ENCODE measurements around the gene SCYL1. TPM values are rescaled to one million over a fixed set of nuclear protein-coding genes. Genes with fewer than 3 reads are reported as not detected.
A peak's percentile ranks its signal among the peaks of the same experiment; 100 is the strongest.

The SCYL1 gene
- polyA plus RNA-seq (2013, experiment 1 of 2): 102 TPM
- 89.8 TPM for polyA plus RNA-seq (2013, experiment 2 of 2)

GRCh38 chr11:65524741-65525545 is at the start of gene SCYL1:
TSS of gene SCYL1 (plus strand) at chr11:65525083. CDS start at chr11:65525154, 71 bp downstream.
- H3K27ac ChIP-seq (ENCODE audit: low read depth, low read length, severe bottlenecking): peak within 1 kb of the TSS; percentile 87
- 0 to 1% methylated on average over 38 to 53 of the region's 82 CpGs for WGBS, 2 experiments (ENCODE audit: insufficient coverage in 2 of 2)
- peaks cover 35% of the 10 kb centered on the region for H3K36me3 ChIP-seq (ENCODE audit: control insufficient read depth, insufficient read depth, low read length)
- H3K9me3 ChIP-seq (ENCODE audit: control insufficient read depth, low read length): no peaks in the 10 kb centered on the region
- peaks cover 27% of the 10 kb centered on the region for H3K4me1 ChIP-seq (ENCODE audit: control insufficient read depth, insufficient read depth, low read length, poor library complexity, severe bottlenecking)
- peak within 1 kb of the TSS; percentile 86 for H3K4me3 ChIP-seq (ENCODE audit: extremely low read depth, insufficient read depth, low read length, poor library complexity, severe bottlenecking)

DNA sequence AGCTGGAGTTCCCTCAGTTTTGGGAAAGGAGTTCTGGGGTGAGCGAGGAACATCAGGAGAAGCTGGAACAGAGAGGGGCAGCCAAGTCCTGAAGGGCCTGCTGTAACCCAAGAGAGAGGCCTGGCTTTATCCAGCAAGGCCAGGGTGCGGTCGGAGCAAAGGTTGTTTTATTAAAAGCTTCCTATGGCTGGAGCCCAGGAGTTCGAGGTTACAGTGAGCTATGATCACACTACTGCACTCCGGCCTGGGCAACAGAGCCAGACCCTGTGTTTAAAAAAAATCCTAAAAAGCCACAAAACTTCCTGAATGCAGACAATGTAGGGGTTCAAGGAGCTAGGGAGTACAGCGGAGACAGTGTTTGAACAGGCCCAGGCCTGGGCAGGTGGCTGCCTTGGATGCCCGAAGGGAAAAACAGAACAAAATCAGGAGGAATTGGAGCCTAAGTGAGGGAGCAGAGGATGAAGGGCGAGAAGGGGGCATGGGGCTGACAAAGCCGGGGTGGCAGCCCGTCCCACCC is 48.2 kb upstream of the SCYL1 start:
- Histone ChIP-seq H3K4me1 (ENCODE audit: control insufficient read depth, insufficient read depth, low read length, poor library complexity, severe bottlenecking) (peaks cover 57% of the 10 kb centered on the region), H3K27ac (ENCODE audit: low read depth, low read length, severe bottlenecking) (peak overlapping the region; percentile 97), H3K4me3 (ENCODE audit: extremely low read depth, insufficient read depth, low read length, poor library complexity, severe bottlenecking) (peak overlapping the region; percentile 69), H3K36me3 (ENCODE audit: control insufficient read depth, insufficient read depth, low read length) (no peaks in the 10 kb centered on the region), H3K9me3 (ENCODE audit: control insufficient read depth, low read length) (no peaks in the 10 kb centered on the region)
- WGBS, 2 experiments (ENCODE audit: insufficient coverage in 2 of 2): 43 to 66% methylated on average over 7 to 8 of the region's 10 CpGs

DNA sequence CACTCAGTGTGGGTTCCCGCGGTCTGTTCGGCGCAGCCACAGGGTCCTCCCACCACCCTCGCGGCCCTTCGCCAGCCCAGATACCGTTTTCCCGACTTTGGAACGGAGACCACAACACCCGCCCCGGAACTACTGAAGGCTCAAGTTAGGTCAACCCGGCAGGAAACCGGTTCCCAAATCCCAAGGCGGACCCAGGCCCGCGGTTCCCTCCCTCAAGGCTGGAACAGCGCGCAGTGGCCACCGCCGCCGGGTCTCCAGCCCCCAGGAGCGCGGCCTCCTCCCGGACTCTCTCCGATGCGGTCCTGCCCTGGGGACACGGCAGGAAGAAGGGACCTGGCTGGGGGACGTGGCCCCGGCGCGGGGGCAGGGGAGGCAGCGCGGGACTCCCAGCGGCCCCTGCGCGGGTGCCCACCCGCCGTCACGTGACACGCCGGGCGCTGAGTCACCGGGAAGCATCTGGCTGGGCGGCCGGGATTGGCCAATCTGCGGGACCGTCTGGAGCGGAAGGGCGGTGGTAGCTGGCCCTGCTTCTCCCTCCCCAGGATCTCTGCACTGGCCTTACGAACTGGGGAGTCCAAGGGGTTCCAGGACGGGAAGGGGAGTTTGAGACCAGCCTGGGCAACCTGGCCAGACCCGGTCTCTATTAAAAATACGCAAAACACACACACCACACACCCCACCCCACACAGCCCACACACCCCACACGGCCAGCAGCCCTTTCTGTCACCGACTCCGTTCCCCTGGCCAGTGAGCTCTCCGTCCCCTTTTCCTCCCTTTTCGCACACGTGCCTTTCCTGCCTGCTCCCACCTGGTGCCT is 47.5 kb upstream of the SCYL1 start:
- H3K9me3 ChIP-seq (ENCODE audit: control insufficient read depth, low read length): no peaks in the 10 kb centered on the region
- H3K4me1 ChIP-seq (ENCODE audit: control insufficient read depth, insufficient read depth, low read length, poor library complexity, severe bottlenecking): peaks cover 56% of the 10 kb centered on the region
- peak overlapping the region; percentile 69 for H3K4me3 ChIP-seq (ENCODE audit: extremely low read depth, insufficient read depth, low read length, poor library complexity, severe bottlenecking)
- 5 to 9% methylated on average over 30 to 45 of the region's 60 CpGs for WGBS, 2 experiments (ENCODE audit: insufficient coverage in 2 of 2)
- H3K36me3 ChIP-seq (ENCODE audit: control insufficient read depth, insufficient read depth, low read length): no peaks in the 10 kb centered on the region
- H3K27ac ChIP-seq (ENCODE audit: low read depth, low read length, severe bottlenecking): peak overlapping the region; percentile 97

- Histone ChIP-seq H3K4me1 (ENCODE audit: control insufficient read depth, insufficient read depth, low read length, poor library complexity, severe bottlenecking) (peaks cover 52% of the 10 kb centered on the region), H3K27ac (ENCODE audit: low read depth, low read length, severe bottlenecking) (peak overlapping the region; percentile 72), H3K36me3 (ENCODE audit: control insufficient read depth, insufficient read depth, low read length) (no peaks in the 10 kb centered on the region), H3K4me3 (ENCODE audit: extremely low read depth, insufficient read depth, low read length, poor library complexity, severe bottlenecking) (no peak overlapping the region), H3K9me3 (ENCODE audit: control insufficient read depth, low read length) (no peaks in the 10 kb centered on the region)
- 76 to 83% methylated on average over 21 to 29 of the region's 33 CpGs for WGBS, 2 experiments (ENCODE audit: insufficient coverage in 2 of 2)
These were observed 46.3 kb upstream of the SCYL1 start for GRCh38 chr11:65478388-65479183.

GRCh38 chr11:65479184-65480145 is 45.4 kb upstream of the SCYL1 start:
- H3K4me1 ChIP-seq (ENCODE audit: control insufficient read depth, insufficient read depth, low read length, poor library complexity, severe bottlenecking): peaks cover 51% of the 10 kb centered on the region
- no peak overlapping the region for H3K4me3 ChIP-seq (ENCODE audit: extremely low read depth, insufficient read depth, low read length, poor library complexity, severe bottlenecking)
- peak overlapping the region; percentile 72 for H3K27ac ChIP-seq (ENCODE audit: low read depth, low read length, severe bottlenecking)
- WGBS, 2 experiments (ENCODE audit: insufficient coverage in 2 of 2): 65 to 66% methylated on average over 8 to 9 of the region's 11 CpGs
- no peaks in the 10 kb centered on the region for H3K9me3 ChIP-seq (ENCODE audit: control insufficient read depth, low read length)
- H3K36me3 ChIP-seq (ENCODE audit: control insufficient read depth, insufficient read depth, low read length): no peaks in the 10 kb centered on the region

DNA sequence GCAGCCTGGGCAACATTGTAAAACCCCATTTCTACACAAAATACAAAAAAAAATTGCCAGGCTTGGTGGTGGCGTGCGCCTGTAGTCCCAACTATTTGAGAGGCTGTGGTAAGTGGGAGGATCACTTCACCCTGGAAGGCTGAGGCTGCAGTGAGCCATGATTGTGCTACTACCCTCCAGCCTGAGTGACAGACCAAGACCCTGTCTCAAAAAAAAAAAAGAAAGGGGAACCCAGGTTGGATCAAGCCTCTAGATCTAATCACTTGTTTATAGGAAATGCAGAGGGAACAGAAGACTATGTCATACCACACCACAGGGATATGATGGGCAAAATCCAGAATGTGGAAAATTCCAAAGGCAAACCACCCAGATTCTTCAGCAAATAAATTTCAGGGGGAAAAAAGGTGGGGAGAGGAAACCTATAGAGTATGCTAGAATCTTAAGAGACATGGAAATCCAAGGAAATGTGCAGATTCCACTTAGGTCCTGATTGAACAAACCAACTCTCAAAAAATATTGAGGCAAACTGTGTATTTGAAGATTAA is 42.5 kb upstream of the SCYL1 start:
- Histone ChIP-seq H3K27ac (ENCODE audit: low read depth, low read length, severe bottlenecking) (peak overlapping the region; percentile 93), H3K4me3 (ENCODE audit: extremely low read depth, insufficient read depth, low read length, poor library complexity, severe bottlenecking) (no peak overlapping the region), H3K4me1 (ENCODE audit: control insufficient read depth, insufficient read depth, low read length, poor library complexity, severe bottlenecking) (peaks cover 64% of the 10 kb centered on the region), H3K36me3 (ENCODE audit: control insufficient read depth, insufficient read depth, low read length) (no peaks in the 10 kb centered on the region), H3K9me3 (ENCODE audit: control insufficient read depth, low read length) (no peaks in the 10 kb centered on the region)
- WGBS, 2 experiments (ENCODE audit: insufficient coverage in 2 of 2): no CpG with 5 or more reads among the region's 2 CpGs

DNA sequence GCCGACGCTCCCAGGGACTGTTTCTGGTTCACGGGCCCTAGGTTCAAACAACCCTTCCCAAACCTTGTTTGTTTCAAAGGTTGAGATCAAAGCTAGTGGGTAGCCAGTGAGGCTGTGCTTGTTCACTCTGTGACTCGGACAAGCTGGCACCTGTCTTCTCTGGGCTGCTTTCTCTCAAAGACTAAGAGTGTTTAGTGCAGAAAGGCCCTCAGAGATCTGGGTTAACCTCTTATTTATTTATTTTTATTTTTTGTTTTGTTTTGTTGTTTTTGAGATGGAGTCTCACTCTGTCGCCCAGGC is 39.0 kb upstream of the SCYL1 start:
- Histone ChIP-seq H3K9me3 (ENCODE audit: control insufficient read depth, low read length) (no peaks in the 10 kb centered on the region), H3K4me3 (ENCODE audit: extremely low read depth, insufficient read depth, low read length, poor library complexity, severe bottlenecking) (no peak overlapping the region), H3K36me3 (ENCODE audit: control insufficient read depth, insufficient read depth, low read length) (no peaks in the 10 kb centered on the region), H3K27ac (ENCODE audit: low read depth, low read length, severe bottlenecking) (peak overlapping the region; percentile 75), H3K4me1 (ENCODE audit: control insufficient read depth, insufficient read depth, low read length, poor library complexity, severe bottlenecking) (peaks cover 65% of the 10 kb centered on the region)
- 67 to 70% methylated on average over 4 of the region's 5 CpGs for WGBS, 2 experiments (ENCODE audit: insufficient coverage in 2 of 2)

DNA sequence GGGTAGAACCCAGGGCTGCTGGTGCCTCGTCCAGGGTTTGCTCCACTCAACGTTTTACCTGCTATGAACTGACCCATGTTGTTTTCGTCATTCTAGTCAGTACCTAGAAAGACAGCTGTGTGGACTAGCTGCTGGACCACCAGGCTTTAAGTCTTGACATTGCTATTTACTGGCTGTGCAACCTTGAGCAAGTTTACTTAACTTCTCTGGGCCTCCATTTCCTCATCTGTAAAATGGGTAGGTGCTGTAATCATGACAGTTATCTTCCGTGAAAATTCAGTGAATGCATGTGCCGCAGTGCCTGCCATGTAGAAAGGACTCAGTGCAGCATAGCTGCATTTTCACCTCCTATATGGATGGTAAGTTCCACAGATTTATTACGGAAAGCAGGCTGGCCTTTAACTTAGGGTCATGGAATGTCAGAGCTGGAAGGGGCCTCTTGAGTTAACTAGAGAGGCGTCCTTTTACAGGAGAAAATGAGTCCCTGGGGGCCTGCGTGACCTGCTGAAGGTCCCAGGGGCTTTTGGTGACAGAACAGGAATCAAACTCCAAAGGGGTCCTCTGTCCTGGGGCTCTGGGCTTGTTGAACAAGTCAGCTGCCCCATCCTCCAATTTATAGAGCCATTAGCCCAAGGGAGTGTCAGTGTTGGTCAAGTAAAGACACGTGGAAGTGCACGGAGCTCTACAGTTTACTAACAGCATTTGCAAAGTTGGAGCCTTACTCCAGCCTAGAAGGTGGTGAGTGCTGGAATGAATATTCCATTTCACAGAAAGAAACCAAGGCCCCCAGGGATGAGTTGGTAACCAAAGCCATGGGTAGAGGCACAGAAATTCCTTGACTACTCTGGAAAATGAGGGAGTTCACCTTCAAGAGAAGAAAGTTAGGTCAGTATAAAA is 38.1 kb upstream of the SCYL1 start:
- Histone ChIP-seq H3K36me3 (ENCODE audit: control insufficient read depth, insufficient read depth, low read length) (no peaks in the 10 kb centered on the region), H3K9me3 (ENCODE audit: control insufficient read depth, low read length) (no peaks in the 10 kb centered on the region), H3K4me1 (ENCODE audit: control insufficient read depth, insufficient read depth, low read length, poor library complexity, severe bottlenecking) (peaks cover 68% of the 10 kb centered on the region), H3K4me3 (ENCODE audit: extremely low read depth, insufficient read depth, low read length, poor library complexity, severe bottlenecking) (no peak overlapping the region), H3K27ac (ENCODE audit: low read depth, low read length, severe bottlenecking) (peak overlapping the region; percentile 96)
- WGBS, 2 experiments (ENCODE audit: insufficient coverage in 2 of 2): 86 to 97% methylated on average over 8 to 9 of the region's 10 CpGs

All from mesodermal cell (in vitro differentiated cells).